ENCODE results near the gene PPP4R3A.

- no peak for TF ChIP-seq ZNF24 (IDR thresholded peaks at IDR 0.05)
- no peak for TF ChIP-seq POLR2AphosphoS5 (IDR thresholded peaks at IDR 0.05; ENCODE audit: low read length)
- TF ChIP-seq HDAC6 (IDR thresholded peaks at IDR 0.05; ENCODE audit: unreplicated experiment) = no peak
- TF ChIP-seq BCL11A (IDR thresholded peaks at IDR 0.05; ENCODE audit: low read depth, low read length) = no peak
- TF ChIP-seq POLR2A (IDR thresholded peaks at IDR 0.05; ENCODE audit: low read depth, low read length) = no peak
- TF ChIP-seq CTCF (IDR thresholded peaks at IDR 0.05 in 2 of 3, conservative IDR thresholded peaks at IDR 0.05 in 1 of 3; ENCODE audit: control insufficient read depth in 2 of 3, extremely low read depth in 1 of 3, insufficient read depth in 1 of 3, low read depth in 3 of 3, low read length in 3 of 3) = no peak
- TF ChIP-seq EZH2 (IDR thresholded peaks at IDR 0.05; ENCODE audit: borderline replicate concordance, control insufficient read depth, low read depth, low read length) = no peak
- TF ChIP-seq, protein P1, sequence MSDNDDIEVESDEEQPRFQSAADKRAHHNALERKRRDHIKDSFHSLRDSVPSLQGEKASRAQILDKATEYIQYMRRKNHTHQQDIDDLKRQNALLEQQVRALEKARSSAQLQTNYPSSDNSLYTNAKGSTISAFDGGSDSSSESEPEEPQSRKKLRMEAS (IDR thresholded peaks at IDR 0.05; ENCODE audit: low read depth, low read length) = no peak
- no peak for TF ChIP-seq RAD21 (IDR thresholded peaks at IDR 0.05; ENCODE audit: insufficient read depth, low read depth, low read length)
- no peak for TF ChIP-seq SMC3 (IDR thresholded peaks at IDR 0.05; ENCODE audit: borderline replicate concordance, low read length)
- TF ChIP-seq HDAC2 (IDR thresholded peaks at IDR 0.05) = no peak
- TF ChIP-seq BMI1 (IDR thresholded peaks at IDR 0.05; ENCODE audit: borderline replicate concordance) = no peak
- no peak for TF ChIP-seq EP300 (IDR thresholded peaks at IDR 0.05; ENCODE audit: borderline replicate concordance in 1 of 2, control insufficient read depth in 1 of 2, low read depth in 2 of 2, low read length in 2 of 2)
Measured at GRCh38 chr14:91503000-91503504, 7.1 kb downstream of the PPP4R3A start.

Data from GM12878 (cell line).